HepG2 (cell line): ENCODE data around the gene TMEM59. TPM values are rescaled to one million over a fixed set of nuclear protein-coding genes. Genes with fewer than 3 reads are reported as not detected.

Experiments used
- ADNP ChIP-seq: sonication (generic); formaldehyde crosslinking; IDR thresholded peaks from 2 replicates; pipeline ENCODE4 v1.4.0; 2020; ENCODE audit warnings: missing genetic modification reagents
- ARNT ChIP-seq: fragments of 450-650 bp; IDR thresholded peaks from 2 replicates; pipeline ENCODE4 v1.6.1; 2017
- BCL6 ChIP-seq: IDR thresholded peaks from 2 replicates; pipeline ENCODE4 v1.6.1; 2016; ENCODE audit warnings: missing genetic modification reagents, missing compliant biosample characterization
- GABPA ChIP-seq, 2 experiments: IDR thresholded peaks; 2 replicates each; pipeline ENCODE4 v1.6.1; 2011 to 2016; ENCODE audit warnings: low read depth in 2 of 2, low read length in 1 of 2, missing biosample characterization in 1 of 2, missing genetic modification characterization in 1 of 2
- GATAD1 ChIP-seq: IDR thresholded peaks from 2 replicates; pipeline ENCODE4 v1.6.1; 2016; ENCODE audit warnings: missing genetic modification reagents, missing compliant biosample characterization
- HIVEP1 ChIP-seq: sonication (generic); formaldehyde crosslinking; IDR thresholded peaks from 2 replicates; pipeline ENCODE4 v1.4.0; 2020; ENCODE audit warnings: mild to moderate bottlenecking, missing genetic modification reagents
- KDM1A ChIP-seq: IDR thresholded peaks from 2 replicates; pipeline ENCODE4 v1.6.1; 2016; ENCODE audit warnings: missing compliant biosample characterization
- RXRA ChIP-seq: sonication (generic); formaldehyde crosslinking; IDR thresholded peaks from 2 replicates; pipeline ENCODE4 v1.5.1; 2020; ENCODE audit warnings: missing genetic modification reagents
- ZNF17 ChIP-seq: sonication (generic); formaldehyde crosslinking; IDR thresholded peaks from 2 replicates; pipeline ENCODE4 v1.5.0; 2020; ENCODE audit warnings: mild to moderate bottlenecking, missing genetic modification reagents
- ZNF44 ChIP-seq: sonication (generic); formaldehyde crosslinking; IDR thresholded peaks from 2 replicates; pipeline ENCODE4 v1.5.1; 2020; ENCODE audit warnings: mild to moderate bottlenecking, missing genetic modification reagents
- ZNF646 ChIP-seq: sonication (generic); formaldehyde crosslinking; IDR thresholded peaks from 2 replicates; pipeline ENCODE4 v1.9.0; 2021; ENCODE audit warnings: mild to moderate bottlenecking, missing genetic modification reagents
- ZNF672 ChIP-seq: sonication (generic); formaldehyde crosslinking; IDR thresholded peaks from 2 replicates; pipeline ENCODE4 v1.8.1; 2022; ENCODE audit warnings: missing genetic modification reagents
- ZSCAN20 ChIP-seq: sonication (generic); formaldehyde crosslinking; IDR thresholded peaks from 2 replicates; pipeline ENCODE4 v1.4.0; 2020; ENCODE audit warnings: missing genetic modification reagents, mild to moderate bottlenecking, borderline replicate concordance
- polyA plus RNA-seq, 8 experiments: library from polyadenylated mRNA; depleted of rRNA in 3 of 8; stranded (reverse) in 7 of 8; unstranded in 1 of 8; fragments of >200 nt; fragmentation: Illumina TruSeq in 4 of 8; extraction: Trizol in 4 of 8; gene quantifications; 2 replicates each; pipeline versions ENCODE4 v1.2.1 to v1.2.3, GENCODE V29; 2011 to 2016; ENCODE audit warnings: low read depth in 4 of 8, missing spikeins in 1 of 8, mixed read lengths in 1 of 8; ENCODE audit not compliant: insufficient read depth in 1 of 8
- total RNA-seq, 5 experiments: library from RNA; depleted of rRNA; stranded (reverse); fragments of >200 nt; fragmentation: Illumina TruSeq; extraction: Trizol; gene quantifications; 2 replicates each; pipeline ENCODE4 v1.2.3, GENCODE V29; 2016; ENCODE audit warnings: low read depth in 1 of 5
- TF ChIP-seq, protein P1 (sequence below): sonication (generic); formaldehyde crosslinking; IDR thresholded peaks from 2 replicates; pipeline ENCODE4 v1.5.1; 2020; ENCODE audit warnings: mild to moderate bottlenecking, missing genetic modification reagents, moderate library complexity

The TMEM59 gene
- total and polyA plus RNA-seq, 2 of the 13 experiments (the other 11 are each of a cell fraction or from before 2014, with no cell fraction given): 147 to 363 TPM

- TF ChIP-seq ADNP (CRISPR knock-in tag): peak; percentile 52; the same call in 1 of the 2 replicates
- TF ChIP-seq ZNF44: no peak
- TF ChIP-seq RXRA (CRISPR knock-in tag): peak; percentile 29; the same call in 1 of the 2 replicates
- no peak for TF ChIP-seq ZNF646 (CRISPR knock-in tag)
- no peak for TF ChIP-seq ZNF17 (CRISPR knock-in tag)
- TF ChIP-seq ZSCAN20: no peak
- TF ChIP-seq GATAD1 (CRISPR knock-in tag): no peak
- TF ChIP-seq ZNF672 (CRISPR knock-in tag): no peak
- TF ChIP-seq, protein P1, sequence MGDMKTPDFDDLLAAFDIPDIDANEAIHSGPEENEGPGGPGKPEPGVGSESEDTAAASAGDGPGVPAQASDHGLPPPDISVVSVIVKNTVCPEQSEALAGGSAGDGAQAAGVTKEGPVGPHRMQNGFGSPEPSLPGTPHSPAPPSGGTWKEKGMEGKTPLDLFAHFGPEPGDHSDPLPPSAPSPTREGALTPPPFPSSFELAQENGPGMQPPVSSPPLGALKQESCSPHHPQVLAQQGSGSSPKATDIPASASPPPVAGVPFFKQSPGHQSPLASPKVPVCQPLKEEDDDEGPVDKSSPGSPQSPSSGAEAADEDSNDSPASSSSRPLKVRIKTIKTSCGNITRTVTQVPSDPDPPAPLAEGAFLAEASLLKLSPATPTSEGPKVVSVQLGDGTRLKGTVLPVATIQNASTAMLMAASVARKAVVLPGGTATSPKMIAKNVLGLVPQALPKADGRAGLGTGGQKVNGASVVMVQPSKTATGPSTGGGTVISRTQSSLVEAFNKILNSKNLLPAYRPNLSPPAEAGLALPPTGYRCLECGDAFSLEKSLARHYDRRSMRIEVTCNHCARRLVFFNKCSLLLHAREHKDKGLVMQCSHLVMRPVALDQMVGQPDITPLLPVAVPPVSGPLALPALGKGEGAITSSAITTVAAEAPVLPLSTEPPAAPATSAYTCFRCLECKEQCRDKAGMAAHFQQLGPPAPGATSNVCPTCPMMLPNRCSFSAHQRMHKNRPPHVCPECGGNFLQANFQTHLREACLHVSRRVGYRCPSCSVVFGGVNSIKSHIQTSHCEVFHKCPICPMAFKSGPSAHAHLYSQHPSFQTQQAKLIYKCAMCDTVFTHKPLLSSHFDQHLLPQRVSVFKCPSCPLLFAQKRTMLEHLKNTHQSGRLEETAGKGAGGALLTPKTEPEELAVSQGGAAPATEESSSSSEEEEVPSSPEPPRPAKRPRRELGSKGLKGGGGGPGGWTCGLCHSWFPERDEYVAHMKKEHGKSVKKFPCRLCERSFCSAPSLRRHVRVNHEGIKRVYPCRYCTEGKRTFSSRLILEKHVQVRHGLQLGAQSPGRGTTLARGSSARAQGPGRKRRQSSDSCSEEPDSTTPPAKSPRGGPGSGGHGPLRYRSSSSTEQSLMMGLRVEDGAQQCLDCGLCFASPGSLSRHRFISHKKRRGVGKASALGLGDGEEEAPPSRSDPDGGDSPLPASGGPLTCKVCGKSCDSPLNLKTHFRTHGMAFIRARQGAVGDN (CRISPR knock-in tag): peak; percentile 27; the same call in 1 of the 2 replicates
- TF ChIP-seq KDM1A (CRISPR knock-in tag): peak; percentile 95
- no peak for TF ChIP-seq BCL6 (CRISPR knock-in tag)
- TF ChIP-seq ARNT: no peak
- no peak for TF ChIP-seq HIVEP1 (CRISPR knock-in tag)
- 0 out of 2 replicates have a peak, but pooled peaks have one; percentile 18 for TF ChIP-seq GABPA (IDR thresholded peaks at IDR 0.05; ENCODE audit: low read depth, low read length)
- TF ChIP-seq GABPA (CRISPR knock-in tag; IDR thresholded peaks at IDR 0.05; ENCODE audit: low read depth): peak; percentile 41; the same call in 1 of the 2 replicates
Observed at GRCh38 chr1:54013393-54014008, 39.5 kb downstream of the TMEM59 start (continued).
